Neuronal stem cell (in vitro differentiated cells): ENCODE measurements around the gene KIN.

Source experiments
- DNase-seq: peaks from one replicate; pipeline ENCODE4 v3.0.0-alpha.2; 2013; ENCODE audit warnings: low spot score
- H2AFZ ChIP-seq: one replicate; pipeline ENCODE4 v1.6.1; 2013; ENCODE audit warnings: mild to moderate bottlenecking, low read length, inconsistent platforms
- H2AK5ac ChIP-seq: 2 replicates; pipeline ENCODE4 v1.6.1; 2013; ENCODE audit warnings: low read depth, mild to moderate bottlenecking, inconsistent platforms, low read length, moderate library complexity, mixed read lengths
- H2BK120ac ChIP-seq: 2 replicates; pipeline ENCODE4 v1.6.1; 2013; ENCODE audit warnings: low read depth, mild to moderate bottlenecking, inconsistent platforms, low read length, moderate library complexity, mixed read lengths
- H2BK12ac ChIP-seq: one replicate; pipeline ENCODE4 v1.6.1; 2013; ENCODE audit warnings: low read length, inconsistent platforms
- H2BK15ac ChIP-seq: 2 replicates; pipeline ENCODE4 v1.6.1; 2013; ENCODE audit warnings: mild to moderate bottlenecking, low read length, inconsistent platforms, mixed read lengths
- H2BK5ac ChIP-seq: one replicate; pipeline ENCODE4 v1.6.1; 2013; ENCODE audit warnings: inconsistent platforms, mild to moderate bottlenecking, low read length, moderate library complexity
- H3K14ac ChIP-seq: one replicate; pipeline ENCODE4 v1.6.1; 2013; ENCODE audit warnings: low read length, inconsistent platforms
- H3K18ac ChIP-seq: 2 replicates; pipeline ENCODE4 v1.6.1; 2013; ENCODE audit warnings: low read length, inconsistent platforms
- H3K23ac ChIP-seq: 2 replicates; pipeline ENCODE4 v1.6.1; 2013; ENCODE audit warnings: low read depth, mild to moderate bottlenecking, mixed read lengths, low read length, inconsistent platforms; ENCODE audit not compliant: poor library complexity
- H3K27ac ChIP-seq: replicated peaks from 3 replicates; pipeline ENCODE4 v1.5.1; 2013; ENCODE audit warnings: low read length, inconsistent platforms
- H3K27me3 ChIP-seq, 3 experiments: 2 replicates each; pipeline ENCODE4 v1.6.1; 2013; ENCODE audit warnings: low read length in 3 of 3, mild to moderate bottlenecking in 2 of 3, inconsistent platforms in 1 of 3, low read depth in 1 of 3, mixed read lengths in 1 of 3, moderate library complexity in 1 of 3; ENCODE audit not compliant: control insufficient read depth in 3 of 3, insufficient read depth in 3 of 3
- H3K36me3 ChIP-seq, 2 donors: replicated peaks in 1 of 2; 2 replicates each; pipeline ENCODE4 v1.6.1; 2013; ENCODE audit warnings: low read length in 2 of 2; ENCODE audit not compliant: control insufficient read depth in 2 of 2, insufficient read depth in 2 of 2
- H3K4ac ChIP-seq: 2 replicates; pipeline ENCODE4 v1.6.1; 2013; ENCODE audit warnings: inconsistent platforms, mild to moderate bottlenecking, low read length, moderate library complexity
- H3K4me1 ChIP-seq, 2 donors: 1 replicate in 1 of 2; 2 replicates in 1 of 2; pipeline ENCODE4 v1.6.1; 2013; ENCODE audit warnings: low read length in 2 of 2, low read depth in 1 of 2; ENCODE audit not compliant: control insufficient read depth in 2 of 2, insufficient read depth in 1 of 2
- H3K4me2 ChIP-seq: one replicate; pipeline ENCODE4 v1.6.1; 2013; ENCODE audit warnings: mild to moderate bottlenecking, low read length, inconsistent platforms; ENCODE audit not compliant: insufficient read depth, poor library complexity, severe bottlenecking
- H3K4me3 ChIP-seq, 2 donors: 2 replicates each; pipeline ENCODE4 v1.5.1; 2013; ENCODE audit warnings: low read length in 2 of 2, mild to moderate bottlenecking in 2 of 2, inconsistent platforms in 1 of 2, moderate library complexity in 1 of 2
- H3K79me1 ChIP-seq: one replicate; pipeline ENCODE4 v1.6.1; 2013; ENCODE audit warnings: low read depth, mild to moderate bottlenecking, inconsistent platforms, low read length, moderate library complexity
- H3K9ac ChIP-seq: one replicate; pipeline ENCODE4 v1.6.1; 2013; ENCODE audit warnings: mild to moderate bottlenecking, low read depth, low read length, inconsistent platforms; ENCODE audit not compliant: poor library complexity
- H3K9me3 ChIP-seq, 2 donors: replicated peaks in 1 of 2; 2 replicates each; pipeline versions ENCODE3 to v1.6.1; 2013; ENCODE audit warnings: low read length in 2 of 2, mild to moderate bottlenecking in 2 of 2, inconsistent platforms in 1 of 2, low read depth in 1 of 2, mixed read lengths in 1 of 2, moderate library complexity in 1 of 2; ENCODE audit not compliant: control insufficient read depth in 2 of 2, insufficient read depth in 1 of 2
- H4K8ac ChIP-seq: one replicate; pipeline ENCODE4 v1.6.1; 2013; ENCODE audit warnings: low read depth, mild to moderate bottlenecking, inconsistent platforms, low read length, moderate library complexity
- H4K91ac ChIP-seq: one replicate; pipeline ENCODE4 v1.6.1; 2013; ENCODE audit warnings: low read length, low read depth, mild to moderate bottlenecking, inconsistent platforms; ENCODE audit not compliant: poor library complexity
- WGBS, 2 donors: extraction: QIAGEN DNeasy Blood & Tissue Kit; methylation state at CpG; one replicate each; pipeline ENCODE4 v1.1.7; 2013; ENCODE audit warnings: missing lambda C conversion rate in 2 of 2, mixed read lengths in 1 of 2; ENCODE audit not compliant: insufficient read length in 2 of 2, insufficient replicate concordance in 1 of 2; ENCODE audit errors: extremely low coverage in 2 of 2; 5-methylcytosine and 5-hydroxymethylcytosine counted together

The KIN gene

GRCh38 chr10:7832060-7832459, 44.3 kb upstream of the KIN start:
- H3K9ac ChIP-seq, result no peak overlapping the region
- H2BK5ac ChIP-seq, result no peak overlapping the region
- H2AFZ ChIP-seq, result no peak overlapping the region
- no peaks in the 10 kb centered on the region for H3K27me3 ChIP-seq
- H3K14ac ChIP-seq, result no peak overlapping the region
- peaks cover 0 to 34% of the 10 kb centered on the region in 2 donors for H3K36me3 ChIP-seq
- DNase-seq, result no peak
- H3K18ac ChIP-seq, result no peak overlapping the region
- no peak overlapping the region for H2BK120ac ChIP-seq
- no peak overlapping the region for H4K8ac ChIP-seq
- no peaks in the 10 kb centered on the region for H3K9me3 ChIP-seq
- no peak overlapping the region for H3K4me2 ChIP-seq
- no peak overlapping the region for H4K91ac ChIP-seq
- H2BK15ac ChIP-seq, result no peak overlapping the region
- WGBS, 2 donors, result no CpG with 5 or more reads among the region's 1 CpG
- H3K27ac ChIP-seq, result no peak overlapping the region
- no peak overlapping the region for H3K4ac ChIP-seq
- H3K79me1 ChIP-seq, result peaks cover 8% of the 10 kb centered on the region
- H2BK12ac ChIP-seq, result no peak overlapping the region
- H2AK5ac ChIP-seq, result no peak overlapping the region
- no peaks in the 10 kb centered on the region for H3K4me1 ChIP-seq
- H3K4me3 ChIP-seq, result no peak overlapping the region
- H3K23ac ChIP-seq, result no peak overlapping the region

- no peak overlapping the region for H2AFZ ChIP-seq
- peaks cover 8% of the 10 kb centered on the region for H3K79me1 ChIP-seq
- no CpG with 5 or more reads among the region's 10 CpGs for WGBS, 2 donors
Observed at GRCh38 chr10:7829289-7829834, 41.6 kb upstream of the KIN start.

GRCh38 chr10:7826971-7827370, 39.2 kb upstream of the KIN start:
- Histone ChIP-seq H4K8ac (no peak overlapping the region), H3K27me3 (no peaks in the 10 kb centered on the region), H2AK5ac (no peak overlapping the region), H2BK120ac (no peak overlapping the region), H2AFZ (no peak overlapping the region), H3K4me1 (no peaks in the 10 kb centered on the region), H2BK12ac (no peak overlapping the region), H3K36me3 (peaks cover 5 to 60% of the 10 kb centered on the region in 2 donors), H3K14ac (no peak overlapping the region), H3K9me3 (no peaks in the 10 kb centered on the region), H3K4me3 (no peak overlapping the region), H3K18ac (no peak overlapping the region), H3K79me1 (peaks cover 8% of the 10 kb centered on the region), H3K9ac (no peak overlapping the region), H3K23ac (no peak overlapping the region), H3K4ac (no peak overlapping the region), H2BK5ac (no peak overlapping the region), H3K27ac (no peak overlapping the region), H3K4me2 (no peak overlapping the region), H2BK15ac (no peak overlapping the region), H4K91ac (no peak overlapping the region)
- DNase-seq, result no peak
- no CpG with 5 or more reads among the region's 4 CpGs for WGBS, 2 donors

More at GRCh38 chr10:7829289-7829834, 41.6 kb upstream of the KIN start:
- H3K27ac ChIP-seq, result no peak overlapping the region
- no peak overlapping the region for H4K8ac ChIP-seq
- no peak overlapping the region for H2BK15ac ChIP-seq
- DNase-seq, result no peak
- H3K4me2 ChIP-seq, result no peak overlapping the region
- no peak overlapping the region for H3K14ac ChIP-seq
- H2BK5ac ChIP-seq, result no peak overlapping the region
- no peak overlapping the region for H2BK12ac ChIP-seq
- H3K18ac ChIP-seq, result no peak overlapping the region
- H3K4me3 ChIP-seq, result no peak overlapping the region
- H4K91ac ChIP-seq, result no peak overlapping the region
- no peak overlapping the region for H2BK120ac ChIP-seq
- H3K27me3 ChIP-seq, result no peaks in the 10 kb centered on the region
- H3K36me3 ChIP-seq, result peaks cover 4 to 49% of the 10 kb centered on the region in 2 donors
- no peak overlapping the region for H3K9ac ChIP-seq
- H3K9me3 ChIP-seq, result no peaks in the 10 kb centered on the region
- H3K4ac ChIP-seq, result no peak overlapping the region
- H3K23ac ChIP-seq, result no peak overlapping the region
- H3K4me1 ChIP-seq, result no peaks in the 10 kb centered on the region
- H2AK5ac ChIP-seq, result no peak overlapping the region

- Histone ChIP-seq H2BK12ac (no peak overlapping the region), H2BK5ac (no peak overlapping the region), H4K91ac (no peak overlapping the region), H3K4me1 (peaks cover 1 to 2% of the 10 kb centered on the region in 2 donors), H3K23ac (no peak overlapping the region), H3K79me1 (peaks cover under 1% of the 10 kb centered on the region), H3K18ac (no peak overlapping the region), H3K27me3 (no peaks in the 10 kb centered on the region), H3K14ac (no peak overlapping the region), H2AFZ (no peak overlapping the region), H3K9me3 (no peaks in the 10 kb centered on the region), H4K8ac (no peak overlapping the region), H3K36me3 (peaks cover 5 to 73% of the 10 kb centered on the region in 2 donors), H3K4me2 (no peak overlapping the region), H2AK5ac (no peak overlapping the region), H2BK15ac (no peak overlapping the region), H2BK120ac (no peak overlapping the region), H3K9ac (no peak overlapping the region), H3K4ac (no peak overlapping the region), H3K27ac (no peak overlapping the region), H3K4me3 (no peak overlapping the region)
- WGBS, 2 donors, result no CpG with 5 or more reads among the region's 3 CpGs
- no peak for DNase-seq
Observed at GRCh38 chr10:7824251-7824650, 36.5 kb upstream of the KIN start.
